ENCODE measurements around the gene TMEM132C.

TMEM132C gene

GRCh38 chr12:128507470-128507869 is 240.5 kb downstream of the TMEM132C start:
- no peak for TF ChIP-seq SIN3A (IDR thresholded peaks at IDR 0.05; ENCODE audit: borderline replicate concordance, insufficient read depth, low read length)
- no peak for TF ChIP-seq REST (IDR thresholded peaks at IDR 0.05; ENCODE audit: insufficient read depth in 1 of 2, low read depth in 2 of 2, low read length in 2 of 2)
- no peak for TF ChIP-seq POLR2AphosphoS5 (IDR thresholded peaks at IDR 0.05; ENCODE audit: low read depth, low read length)
- TF ChIP-seq TAF1 (IDR thresholded peaks at IDR 0.05; ENCODE audit: borderline replicate concordance, insufficient read depth, low read length) = no peak
- TF ChIP-seq FOXP2 (optimal IDR thresholded peaks at IDR 0.05; ENCODE audit: borderline replicate concordance, extremely low read depth, extremely low read length, insufficient read depth) = no peak

DNA sequence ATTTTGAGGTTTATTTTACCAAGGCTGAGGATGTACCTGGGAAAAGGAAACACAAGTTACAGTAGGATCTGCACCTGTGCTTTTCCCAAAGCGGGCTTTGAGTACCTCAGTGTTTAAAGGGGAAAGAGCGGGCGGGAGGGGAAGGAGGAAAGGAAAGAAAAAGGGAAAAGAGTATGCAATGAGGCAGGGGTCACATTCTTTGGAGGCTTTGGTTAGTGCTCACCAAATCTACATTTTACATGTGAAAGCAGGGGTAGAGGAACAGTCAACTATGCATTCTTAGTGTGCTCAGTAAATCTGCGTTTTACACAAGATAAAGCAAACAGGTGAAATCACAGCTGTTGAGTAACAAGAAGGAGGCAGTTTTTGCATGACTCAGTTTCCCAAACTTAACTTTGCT is 242.2 kb downstream of the TMEM132C start:
- TF ChIP-seq TAF1 (IDR thresholded peaks at IDR 0.05; ENCODE audit: borderline replicate concordance, insufficient read depth, low read length) = no peak
- no peak for TF ChIP-seq POLR2AphosphoS5 (IDR thresholded peaks at IDR 0.05; ENCODE audit: low read depth, low read length)
- no peak for TF ChIP-seq SIN3A (IDR thresholded peaks at IDR 0.05; ENCODE audit: borderline replicate concordance, insufficient read depth, low read length)
- no peak for TF ChIP-seq REST (IDR thresholded peaks at IDR 0.05; ENCODE audit: insufficient read depth in 1 of 2, low read depth in 2 of 2, low read length in 2 of 2)
- no peak for TF ChIP-seq FOXP2 (optimal IDR thresholded peaks at IDR 0.05; ENCODE audit: borderline replicate concordance, extremely low read depth, extremely low read length, insufficient read depth)

DNA sequence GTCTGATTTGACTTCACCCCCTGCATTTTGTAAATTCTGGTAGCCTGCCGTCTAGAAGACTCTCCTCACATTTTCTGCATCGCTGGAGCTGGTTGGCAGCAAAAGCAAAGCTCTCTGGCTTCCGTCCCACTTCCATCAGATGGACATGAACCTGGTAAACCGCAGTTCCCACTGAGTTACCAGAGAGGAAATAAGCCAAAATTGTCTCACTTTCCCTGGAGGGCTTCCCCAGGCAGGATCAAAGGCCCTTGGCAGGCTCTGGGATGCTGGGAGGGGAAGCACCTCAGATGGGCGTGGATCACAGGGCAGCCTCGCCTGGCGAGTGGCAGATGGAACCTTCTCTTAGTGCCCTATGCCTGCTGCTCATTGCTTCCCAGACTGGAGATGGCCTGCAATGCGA is 243.5 kb downstream of the TMEM132C start:
- no peak for TF ChIP-seq TAF1 (IDR thresholded peaks at IDR 0.05; ENCODE audit: borderline replicate concordance, insufficient read depth, low read length)

DNA sequence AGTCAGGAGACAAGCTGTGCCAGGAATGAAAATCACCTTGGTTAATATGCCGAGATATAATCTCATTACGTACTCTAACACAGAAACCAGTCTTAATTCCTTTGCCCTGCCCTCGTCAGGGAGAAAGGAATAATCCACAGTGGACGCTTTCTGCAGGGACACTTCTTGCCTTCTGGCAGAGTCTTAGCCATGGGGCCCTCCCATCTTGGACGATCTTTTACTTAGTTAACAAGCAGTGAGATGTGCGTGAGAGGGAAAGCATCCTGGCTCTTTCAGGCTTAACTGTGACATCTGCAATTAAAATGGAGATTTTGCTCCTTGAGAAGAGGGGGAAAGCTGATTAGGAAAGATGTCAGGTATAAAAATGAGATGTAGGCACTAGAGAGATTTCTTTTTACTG is 246.4 kb downstream of the TMEM132C start:
- no peak for TF ChIP-seq POLR2AphosphoS5 (IDR thresholded peaks at IDR 0.05; ENCODE audit: low read depth, low read length)
- TF ChIP-seq REST (IDR thresholded peaks at IDR 0.05; ENCODE audit: insufficient read depth in 1 of 2, low read depth in 2 of 2, low read length in 2 of 2) = no peak
- TF ChIP-seq TAF1 (IDR thresholded peaks at IDR 0.05; ENCODE audit: borderline replicate concordance, insufficient read depth, low read length) = no peak
- no peak for TF ChIP-seq SIN3A (IDR thresholded peaks at IDR 0.05; ENCODE audit: borderline replicate concordance, insufficient read depth, low read length)
- no peak for TF ChIP-seq FOXP2 (optimal IDR thresholded peaks at IDR 0.05; ENCODE audit: borderline replicate concordance, extremely low read depth, extremely low read length, insufficient read depth)

- TF ChIP-seq REST (IDR thresholded peaks at IDR 0.05; ENCODE audit: insufficient read depth in 1 of 2, low read depth in 2 of 2, low read length in 2 of 2) (no peak), SIN3A (IDR thresholded peaks at IDR 0.05; ENCODE audit: borderline replicate concordance, insufficient read depth, low read length) (no peak), POLR2AphosphoS5 (IDR thresholded peaks at IDR 0.05; ENCODE audit: low read depth, low read length) (no peak), TAF1 (IDR thresholded peaks at IDR 0.05; ENCODE audit: borderline replicate concordance, insufficient read depth, low read length) (no peak), FOXP2 (optimal IDR thresholded peaks at IDR 0.05; ENCODE audit: borderline replicate concordance, extremely low read depth, extremely low read length, insufficient read depth) (no peak)
Observed at GRCh38 chr12:128513831-128514230, 246.9 kb downstream of the TMEM132C start.
